Activated CD4-positive, alpha-beta memory T cell treated with anti-CD3 and anti-CD28 coated beads, Interleukin-2, amount 10 ng/mL, durations not matched to agents 7 days and 5 days (primary cell): ENCODE measurements around the gene ZNF212. TPM values are rescaled to one million over a fixed set of nuclear protein-coding genes. Genes with fewer than 3 reads are reported as not detected.
A peak's percentile ranks its signal among the peaks of the same experiment; 100 is the strongest.
"Not testable (repeated sequence)": the region's sequence is repeated elsewhere in the genome, so short reads cannot be mapped to it uniquely, and the experiment has no call there.

ENCODE experiments used
- CTCF ChIA-PET: fragments of 350-600 bp; sonication (Branson Sonifier 250); formaldehyde crosslinking; loops from one replicate; lab custom pipeline; 2021; ENCODE audit warnings: antibody characterized with exemption, inconsistent platforms; lab: Charles Lee
- POLR2A ChIA-PET: fragments of 350-600 bp; sonication (Branson Sonifier 250); formaldehyde crosslinking; loops from one replicate; lab custom pipeline; 2021; ENCODE audit warnings: antibody characterized with exemption; lab: Charles Lee
- DNase-seq: peaks from one replicate; pipeline ENCODE4 v3.0.0-alpha.2; 2020
- H3K27ac Mint-ChIP-seq: one replicate; pipeline ENCODE4 v1.8.0; 2021; ENCODE audit warnings: mild to moderate bottlenecking, mixed read lengths
- H3K27me3 Mint-ChIP-seq: one replicate; pipeline ENCODE4 v1.8.0; 2021; ENCODE audit warnings: mixed read lengths
- H3K36me3 Mint-ChIP-seq: one replicate; pipeline ENCODE4 v1.8.0; 2021; ENCODE audit warnings: low read depth, mixed read lengths
- H3K4me1 Mint-ChIP-seq: one replicate; pipeline ENCODE4 v1.8.0; 2021; ENCODE audit warnings: mixed read lengths
- H3K4me3 Mint-ChIP-seq: one replicate; pipeline ENCODE4 v1.8.0; 2021; ENCODE audit warnings: mild to moderate bottlenecking, mixed read lengths
- H3K9me3 Mint-ChIP-seq: one replicate; pipeline ENCODE4 v1.8.0; 2021; ENCODE audit warnings: mixed read lengths
- total RNA-seq, 2 experiments: library from RNA; stranded (reverse); gene quantifications; one replicate each; pipeline ENCODE4 v1.2.3, GENCODE V29; 2021

Gene ZNF212
- total RNA-seq, 2 experiments from 2014 or later = 13.5 to 14.5 TPM

- POLR2A ChIA-PET = no interaction called here
- peaks cover 1% of the 10 kb centered on the region for H3K4me1 Mint-ChIP-seq
- H3K27ac Mint-ChIP-seq = no peak overlapping the region
- no peak for DNase-seq
- no peaks in the 10 kb centered on the region for H3K9me3 Mint-ChIP-seq
- peaks cover 39% of the 10 kb centered on the region for H3K36me3 Mint-ChIP-seq
- CTCF ChIA-PET = no interaction called here
- no peaks in the 10 kb centered on the region for H3K27me3 Mint-ChIP-seq
- no peak overlapping the region for H3K4me3 Mint-ChIP-seq
These were observed 15.1 kb upstream of the ZNF212 start for GRCh38 chr7:149224352-149224751.

- Mint-ChIP-seq H3K27me3 (no peaks in the 10 kb centered on the region), H3K9me3 (no peaks in the 10 kb centered on the region), H3K4me1 (peaks cover 2% of the 10 kb centered on the region), H3K27ac (no peak overlapping the region), H3K4me3 (no peak overlapping the region), H3K36me3 (peaks cover 32% of the 10 kb centered on the region)
- ChIA-PET CTCF (no interaction called here), POLR2A (no interaction called here)
- no peak for DNase-seq
These were observed 14.3 kb upstream of the ZNF212 start for GRCh38 chr7:149225106-149225505.

DNA sequence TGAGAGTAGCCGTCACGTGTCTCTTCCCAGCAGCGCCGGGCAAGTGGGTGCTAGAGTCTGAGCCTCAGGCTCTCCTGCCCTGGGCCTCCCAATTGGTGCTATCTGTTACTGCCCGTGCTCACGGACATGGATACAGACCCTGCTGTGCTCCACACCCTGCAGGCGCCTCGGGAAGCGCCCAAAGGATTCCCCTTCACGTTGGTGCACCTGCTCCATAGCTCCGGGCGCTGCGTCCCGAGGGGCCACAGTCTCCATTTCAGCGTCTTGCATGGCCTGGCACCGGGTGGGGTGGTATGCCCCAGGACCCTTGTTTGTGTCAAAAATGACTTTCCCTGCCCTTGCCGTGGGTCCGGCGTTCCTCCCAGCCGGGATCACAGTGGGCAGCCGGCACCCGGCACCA lies 13.8 kb upstream of the ZNF212 start:
- Mint-ChIP-seq H3K36me3 (peaks cover 32% of the 10 kb centered on the region), H3K4me3 (no peak overlapping the region), H3K27ac (no peak overlapping the region), H3K9me3 (no peaks in the 10 kb centered on the region), H3K4me1 (peaks cover 2% of the 10 kb centered on the region), H3K27me3 (no peaks in the 10 kb centered on the region)
- DNase-seq = no peak
- CTCF ChIA-PET = no interaction called here
- POLR2A ChIA-PET = no interaction called here

- CTCF ChIA-PET, DNase-seq, H3K27me3 Mint-ChIP-seq, H3K4me3 Mint-ChIP-seq, H3K4me1 Mint-ChIP-seq, H3K9me3 Mint-ChIP-seq, H3K27ac Mint-ChIP-seq: not testable (repeated sequence)
- POLR2A ChIA-PET = interaction anchor here (1.0 kb wide), 1 partner anchor 9 kb away, joined by 3 read pairs; no protein-coding TSS in a partner anchor
- peaks cover 26% of the 10 kb centered on the region for H3K36me3 Mint-ChIP-seq
These were observed 13.1 kb upstream of the ZNF212 start for GRCh38 chr7:149226366-149226765.

GRCh38 chr7:149226840-149227494 lies 12.5 kb upstream of the ZNF212 start:
- Mint-ChIP-seq H3K4me1 (peaks cover 2% of the 10 kb centered on the region), H3K27ac (no peak overlapping the region), H3K4me3 (no peak overlapping the region), H3K27me3 (no peaks in the 10 kb centered on the region), H3K36me3 (peaks cover 21% of the 10 kb centered on the region), H3K9me3 (no peaks in the 10 kb centered on the region)
- CTCF ChIA-PET = no interaction called here
- POLR2A ChIA-PET = interaction anchor here (1.0 kb wide), 1 partner anchor 9 kb away, joined by 3 read pairs; no protein-coding TSS in a partner anchor
- no peak for DNase-seq

DNA sequence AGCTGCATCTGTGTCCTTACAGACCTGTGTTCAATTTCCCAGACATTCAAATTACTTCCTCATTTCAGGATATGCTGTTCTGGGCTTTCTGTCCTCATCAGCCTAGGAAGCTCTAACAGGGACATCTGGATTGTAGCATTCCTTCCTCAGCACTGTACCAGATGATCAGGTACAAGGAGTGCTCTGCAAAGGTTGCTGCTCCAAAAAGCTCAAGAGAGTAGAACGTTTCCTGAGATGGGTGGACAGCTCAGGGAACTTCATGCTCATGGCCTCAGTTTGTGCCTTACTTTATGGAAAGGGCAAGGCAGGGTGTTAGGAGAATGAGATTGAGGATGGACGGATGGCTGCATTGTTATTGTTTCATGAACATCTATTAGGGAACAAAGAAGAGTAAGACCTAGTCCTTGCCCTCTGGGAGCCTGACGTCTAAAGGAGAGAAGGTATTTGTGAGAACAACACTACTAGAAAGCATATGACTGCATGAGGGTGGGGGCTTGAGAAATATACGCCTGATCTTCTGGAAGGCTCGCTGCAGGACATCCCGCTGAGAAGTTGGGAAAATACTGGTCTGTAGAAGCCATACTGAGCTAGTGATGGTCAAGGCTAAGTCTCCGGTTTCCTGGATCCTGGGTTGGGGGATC lies 10.5 kb upstream of the ZNF212 start:
- no peak overlapping the region for H3K4me3 Mint-ChIP-seq
- H3K9me3 Mint-ChIP-seq = no peaks in the 10 kb centered on the region
- no peaks in the 10 kb centered on the region for H3K27me3 Mint-ChIP-seq

DNA sequence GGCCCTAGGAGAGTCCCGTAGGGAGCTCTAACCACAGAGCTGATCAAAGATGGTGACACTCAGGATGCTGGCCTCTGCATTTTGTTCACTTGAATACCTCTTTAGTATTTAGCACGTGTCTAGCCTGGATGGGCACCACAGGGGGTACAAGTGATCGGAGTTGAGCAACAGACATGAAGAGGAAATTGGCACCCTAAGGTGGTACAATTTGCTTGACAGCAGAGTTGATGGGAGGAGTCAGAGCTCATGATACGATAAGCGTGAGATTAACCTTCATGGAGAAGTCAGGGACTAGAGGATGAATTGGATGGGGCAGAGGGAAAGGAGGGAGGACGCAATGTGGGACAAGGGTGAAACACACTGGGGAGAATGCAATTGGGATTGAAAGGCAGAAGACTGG lies 9.9 kb upstream of the ZNF212 start:
- H3K4me3 Mint-ChIP-seq = no peak overlapping the region
- H3K36me3 Mint-ChIP-seq = peaks cover 14% of the 10 kb centered on the region
- ChIA-PET POLR2A (interaction anchor here (0.9 to 2.0 kb wide), 5 partner anchors 10 to 37 kb away, joined by 3 to 4 read pairs (median 3); partner anchors contain the start of genes ZNF212 and ZNF282), CTCF (interaction anchor here (1.1 to 1.2 kb wide), 2 partner anchors 20 to 34 kb away, joined by 3 to 4 read pairs; partner anchors contain the start of gene ZNF282)
- no peak overlapping the region for H3K27ac Mint-ChIP-seq
- DNase-seq = no peak
- H3K27me3 Mint-ChIP-seq = no peaks in the 10 kb centered on the region
- H3K4me1 Mint-ChIP-seq = peaks cover 2% of the 10 kb centered on the region
- H3K9me3 Mint-ChIP-seq = no peaks in the 10 kb centered on the region

More for the DNA sequence above, 10.5 kb upstream of the ZNF212 start:
- POLR2A ChIA-PET = interaction anchor here (1.1 to 2.0 kb wide), 4 partner anchors 11 to 36 kb away, joined by 3 to 4 read pairs (median 3); partner anchors contain the start of gene ZNF212
- Mint-ChIP-seq H3K4me1 (peaks cover 2% of the 10 kb centered on the region), H3K27ac (no peak overlapping the region), H3K36me3 (peaks cover 14% of the 10 kb centered on the region)
- DNase-seq = no peak
- CTCF ChIA-PET = interaction anchor here (1.1 to 1.2 kb wide), 2 partner anchors 19 to 33 kb away, joined by 3 to 4 read pairs; partner anchors contain the start of gene ZNF282

DNA sequence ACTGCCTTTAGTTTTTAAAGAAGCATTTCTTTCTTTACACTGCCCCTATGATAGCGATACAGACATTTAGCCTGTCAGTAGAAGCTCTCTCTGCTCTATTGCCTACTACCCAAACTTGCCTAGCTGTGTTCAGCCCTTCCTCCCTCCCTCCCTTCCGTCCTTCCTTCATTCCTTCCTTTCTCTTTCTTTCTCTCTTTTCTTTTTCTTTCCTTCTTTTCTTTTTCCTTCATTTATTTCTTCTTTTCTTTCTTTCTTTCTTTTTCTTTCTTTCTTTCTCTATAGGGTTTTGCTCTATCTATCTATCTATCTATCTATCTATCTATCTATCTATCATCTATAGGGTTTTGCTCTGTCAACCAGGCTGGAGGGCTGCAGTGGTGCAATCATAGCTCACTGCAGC lies 7.1 kb upstream of the ZNF212 start:
- no peaks in the 10 kb centered on the region for H3K27me3 Mint-ChIP-seq
- no peak overlapping the region for H3K4me3 Mint-ChIP-seq
- CTCF ChIA-PET = interaction anchor here (1.3 to 1.5 kb wide), 2 partner anchors 22 to 37 kb away, joined by 3 to 5 read pairs; partner anchors contain the start of gene ZNF282
- H3K27ac Mint-ChIP-seq = no peak overlapping the region
- no peaks in the 10 kb centered on the region for H3K36me3 Mint-ChIP-seq
- no peak for DNase-seq
- H3K4me1 Mint-ChIP-seq = peaks cover 5% of the 10 kb centered on the region
- no peaks in the 10 kb centered on the region for H3K9me3 Mint-ChIP-seq
- POLR2A ChIA-PET = interaction anchor here (0.9 to 1.7 kb wide), 3 partner anchors 22 to 37 kb away, joined by 3 to 4 read pairs (median 3); partner anchors contain the start of genes ZNF282 and ZNF783

DNA sequence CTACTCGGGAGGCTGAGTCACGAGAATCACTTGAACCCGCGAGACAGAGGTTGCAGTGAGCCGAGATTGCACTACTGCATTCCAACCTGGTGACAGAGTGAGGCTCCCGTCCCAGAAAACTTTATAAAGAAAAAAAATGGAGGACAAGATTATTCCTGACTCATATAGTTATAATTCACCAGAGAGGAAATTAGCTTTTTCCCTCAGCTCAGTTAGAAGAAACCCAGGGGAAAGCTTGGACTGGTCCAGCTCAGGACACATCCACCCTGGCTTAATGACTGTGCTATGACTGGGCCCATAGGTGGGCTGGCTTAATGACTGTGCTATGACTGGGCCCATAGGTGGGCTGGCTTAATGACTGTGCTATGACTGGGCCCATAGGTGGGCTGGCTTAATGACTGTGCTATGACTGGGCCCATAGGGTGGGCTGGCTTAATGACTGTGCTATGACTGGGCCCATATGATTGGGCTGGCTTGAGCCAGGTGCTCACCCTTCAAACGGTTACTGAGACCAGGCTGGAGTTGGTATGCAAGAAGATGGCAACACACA lies 5.7 kb upstream of the ZNF212 start:
- ChIA-PET POLR2A (interaction anchor here (1.2 to 1.7 kb wide), 2 partner anchors 28 to 38 kb away, joined by 3 to 4 read pairs; partner anchors contain the start of genes ZNF282 and ZNF783), CTCF (interaction anchor here (1.5 kb wide), 1 partner anchor 24 kb away, joined by 5 read pairs; no protein-coding TSS in a partner anchor)
- peaks cover 12% of the 10 kb centered on the region for H3K4me1 Mint-ChIP-seq
- H3K27ac Mint-ChIP-seq, H3K27me3 Mint-ChIP-seq, H3K4me3 Mint-ChIP-seq, H3K36me3 Mint-ChIP-seq, DNase-seq, H3K9me3 Mint-ChIP-seq: not testable (repeated sequence)

GRCh38 chr7:149237502-149237901 lies 1.9 kb upstream of the ZNF212 start:
- no peaks in the 10 kb centered on the region for H3K9me3 Mint-ChIP-seq
- CTCF ChIA-PET = no interaction called here
- H3K4me3 Mint-ChIP-seq = no peak overlapping the region

DNA sequence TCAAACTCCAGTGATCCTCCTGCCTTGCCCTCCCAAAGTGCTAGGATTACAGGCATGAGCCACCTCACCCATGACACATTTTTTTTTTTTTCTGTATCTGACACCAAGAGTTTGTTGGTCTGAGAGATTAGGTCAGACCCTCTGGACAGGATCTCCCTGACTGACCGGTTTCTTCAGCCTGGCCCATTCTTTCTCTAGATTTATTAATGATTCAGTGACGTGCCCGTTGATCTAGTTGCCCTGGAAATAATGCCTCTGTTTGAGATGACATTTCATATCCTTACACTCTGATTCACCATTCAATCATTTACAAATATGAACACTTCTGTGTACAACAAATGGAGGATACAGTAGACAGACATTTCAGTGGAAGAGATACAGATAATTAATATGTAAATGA lies 1.4 kb upstream of the ZNF212 start:
- Mint-ChIP-seq H3K9me3 (peaks cover 2% of the 10 kb centered on the region), H3K4me3 (peak overlapping the region; percentile 26), H3K4me1 (peaks cover 36% of the 10 kb centered on the region), H3K36me3 (peaks cover 7% of the 10 kb centered on the region), H3K27ac (no peak overlapping the region), H3K27me3 (no peaks in the 10 kb centered on the region)
- POLR2A ChIA-PET = no interaction called here
- CTCF ChIA-PET = no interaction called here
- DNase-seq = no peak

More at GRCh38 chr7:149237502-149237901, 1.9 kb upstream of the ZNF212 start:
- POLR2A ChIA-PET = no interaction called here
- Mint-ChIP-seq H3K4me1 (peaks cover 33% of the 10 kb centered on the region), H3K36me3 (peaks cover 2% of the 10 kb centered on the region), H3K27me3 (no peaks in the 10 kb centered on the region), H3K27ac (no peak overlapping the region)
- no peak for DNase-seq

GRCh38 chr7:149240637-149241036 lies 1.2 kb downstream of the ZNF212 start:
- CTCF ChIA-PET = interaction anchor here (0.7 to 1.7 kb wide), 6 partner anchors 19 to 235 kb away, joined by 3 to 6 read pairs (median 4); partner anchors contain the start of genes ZNF398 and ZNF783
- POLR2A ChIA-PET = interaction anchor here (1.3 to 1.8 kb wide), 3 partner anchors 11 to 45 kb away, joined by 4 to 9 read pairs (median 5); partner anchors contain the start of gene ZNF282
- no peak for DNase-seq
- H3K27ac Mint-ChIP-seq = peak overlapping the region; percentile 80
- peaks cover 49% of the 10 kb centered on the region for H3K4me1 Mint-ChIP-seq
- peaks cover 7% of the 10 kb centered on the region for H3K36me3 Mint-ChIP-seq
- peak overlapping the region; percentile 87 for H3K4me3 Mint-ChIP-seq
- H3K9me3 Mint-ChIP-seq = peaks cover 2% of the 10 kb centered on the region
- no peaks in the 10 kb centered on the region for H3K27me3 Mint-ChIP-seq
